Mesendoderm (in vitro differentiated cells): Measurements from ENCODE around the gene TSPAN33.
"Not testable (repeated sequence)": the region's sequence is repeated elsewhere in the genome, so short reads cannot be mapped to it uniquely, and the experiment has no call there.

Experiments
- DNase-seq: peaks from one replicate; pipeline ENCODE4 v3.0.0; 2013
- H2AK5ac ChIP-seq: 2 replicates; pipeline ENCODE4 v1.6.1; 2013; ENCODE audit warnings: low read length, inconsistent platforms
- H2BK120ac ChIP-seq: 2 replicates; pipeline ENCODE4 v1.6.1; 2013; ENCODE audit warnings: low read depth, mild to moderate bottlenecking, low read length, moderate library complexity, mixed read lengths
- H2BK15ac ChIP-seq: replicated peaks from 2 replicates; pipeline ENCODE4 v1.6.1; 2013; ENCODE audit warnings: low read depth, mild to moderate bottlenecking, moderate library complexity
- H2BK5ac ChIP-seq: 2 replicates; pipeline ENCODE4 v1.6.1; 2013; ENCODE audit warnings: low read length, inconsistent platforms
- H3K18ac ChIP-seq: 2 replicates; pipeline ENCODE4 v1.6.1; 2013; ENCODE audit warnings: mild to moderate bottlenecking, low read length, mixed read lengths
- H3K23ac ChIP-seq: one replicate; pipeline ENCODE4 v1.6.1; 2013; ENCODE audit warnings: low read length
- H3K27ac ChIP-seq: 2 replicates; pipeline ENCODE4 v1.5.1; 2013; ENCODE audit warnings: low read depth, mild to moderate bottlenecking, inconsistent platforms, low read length, moderate library complexity
- H3K27me3 ChIP-seq: 2 replicates; pipeline ENCODE4 v1.6.1; 2013; ENCODE audit warnings: low read length, control low read depth, mild to moderate bottlenecking, inconsistent platforms; ENCODE audit not compliant: insufficient read depth, poor library complexity
- H3K36me3 ChIP-seq: 2 replicates; pipeline ENCODE4 v1.6.1; 2013; ENCODE audit warnings: low read length, inconsistent platforms; ENCODE audit not compliant: control insufficient read depth, insufficient read depth
- H3K4ac ChIP-seq: one replicate; pipeline ENCODE4 v1.6.1; 2013; ENCODE audit warnings: low read depth, mild to moderate bottlenecking, low read length, moderate library complexity
- H3K4me1 ChIP-seq: 2 replicates; pipeline ENCODE4 v1.6.1; 2013; ENCODE audit warnings: low read depth, low read length, inconsistent platforms; ENCODE audit not compliant: control insufficient read depth
- H3K4me2 ChIP-seq: 2 replicates; pipeline ENCODE4 v1.6.1; 2013; ENCODE audit warnings: low read length
- H3K4me3 ChIP-seq: 2 replicates; pipeline ENCODE4 v1.5.1; 2013; ENCODE audit warnings: mild to moderate bottlenecking, low read length
- H3K56ac ChIP-seq: one replicate; pipeline ENCODE4 v1.6.1; 2013; ENCODE audit warnings: low read length
- H3K79me1 ChIP-seq: 2 replicates; pipeline ENCODE4 v1.6.1; 2013; ENCODE audit warnings: low read length, inconsistent platforms
- H3K79me2 ChIP-seq: 2 replicates; pipeline ENCODE4 v1.6.1; 2013; ENCODE audit warnings: mild to moderate bottlenecking, low read length; ENCODE audit not compliant: control insufficient read depth, insufficient read depth
- H3K9ac ChIP-seq: 2 replicates; pipeline ENCODE4 v1.6.1; 2013; ENCODE audit warnings: low read length, inconsistent platforms
- H4K5ac ChIP-seq: one replicate; pipeline ENCODE4 v1.6.1; 2013; ENCODE audit warnings: low read length
- H4K8ac ChIP-seq: one replicate; pipeline ENCODE4 v1.6.1; 2013; ENCODE audit warnings: low read depth, mild to moderate bottlenecking, control low read depth, low read length, moderate library complexity
- WGBS: extraction: QIAGEN DNeasy Blood & Tissue Kit; methylation state at CpG from one replicate; pipeline ENCODE4 v1.1.7; 2013; ENCODE audit warnings: low lambda C conversion rate, missing lambda C conversion rate; ENCODE audit not compliant: insufficient coverage; ENCODE audit errors: extremely low coverage; 5-methylcytosine and 5-hydroxymethylcytosine counted together

Gene TSPAN33

DNA sequence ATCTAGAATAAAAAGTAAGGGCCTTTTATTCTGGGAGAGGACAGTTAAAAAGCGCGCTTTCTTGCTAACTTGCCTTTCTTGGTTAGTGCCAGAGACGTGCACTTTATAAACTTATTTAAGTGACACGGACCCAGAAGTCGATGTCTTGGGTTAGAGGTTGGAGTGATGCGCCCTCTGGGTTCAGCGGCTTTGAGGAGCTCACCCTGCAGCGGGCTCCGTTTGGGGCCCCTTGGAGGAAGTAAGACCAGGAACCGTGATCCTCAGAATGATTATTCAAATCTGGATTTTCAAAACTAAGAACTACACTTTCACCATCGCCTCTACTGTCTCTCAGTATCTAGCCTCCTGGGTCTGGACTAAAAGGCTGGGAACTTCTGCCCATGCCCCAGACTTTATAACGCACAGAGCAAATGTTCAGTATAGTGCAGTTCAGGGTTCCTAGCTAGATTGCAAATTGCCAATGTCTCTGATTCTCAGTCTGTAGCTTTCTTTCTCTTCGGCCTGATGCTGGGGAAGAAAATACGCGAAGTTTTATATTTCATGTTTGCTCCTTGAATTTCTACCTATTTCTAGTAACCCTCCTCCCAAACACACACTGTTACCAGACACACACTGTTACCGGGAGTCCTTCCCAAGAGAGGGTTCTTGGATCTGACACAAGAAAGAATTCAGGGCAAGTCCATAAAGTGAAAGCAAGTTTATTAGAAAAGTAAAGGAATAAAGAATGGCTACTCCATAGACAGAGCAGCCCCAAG is 25.4 kb downstream of the TSPAN33 start:
- Histone ChIP-seq H3K4me2 (peak overlapping the region; percentile 64), H3K4me1 (peaks cover 7% of the 10 kb centered on the region), H3K18ac (peak overlapping the region; percentile 93), H4K8ac (no peak overlapping the region), H3K79me1 (no peaks in the 10 kb centered on the region), H3K23ac (no peak overlapping the region), H3K79me2 (no peaks in the 10 kb centered on the region), H2BK15ac (peak overlapping the region; percentile 75), H3K27me3 (no peaks in the 10 kb centered on the region), H3K36me3 (no peaks in the 10 kb centered on the region), H3K27ac (peak overlapping the region; percentile 51), H3K4ac (peak overlapping the region; percentile 66), H3K56ac (peak overlapping the region; percentile 90), H2AK5ac (no peak overlapping the region), H3K9ac (peak overlapping the region; percentile 74), H4K5ac (no peak overlapping the region), H2BK5ac (no peak overlapping the region), H2BK120ac (peak overlapping the region; percentile 89), H3K4me3 (no peak overlapping the region)
- WGBS = no CpG with 5 or more reads among the region's 16 CpGs
- peak; percentile 69 for DNase-seq

DNA sequence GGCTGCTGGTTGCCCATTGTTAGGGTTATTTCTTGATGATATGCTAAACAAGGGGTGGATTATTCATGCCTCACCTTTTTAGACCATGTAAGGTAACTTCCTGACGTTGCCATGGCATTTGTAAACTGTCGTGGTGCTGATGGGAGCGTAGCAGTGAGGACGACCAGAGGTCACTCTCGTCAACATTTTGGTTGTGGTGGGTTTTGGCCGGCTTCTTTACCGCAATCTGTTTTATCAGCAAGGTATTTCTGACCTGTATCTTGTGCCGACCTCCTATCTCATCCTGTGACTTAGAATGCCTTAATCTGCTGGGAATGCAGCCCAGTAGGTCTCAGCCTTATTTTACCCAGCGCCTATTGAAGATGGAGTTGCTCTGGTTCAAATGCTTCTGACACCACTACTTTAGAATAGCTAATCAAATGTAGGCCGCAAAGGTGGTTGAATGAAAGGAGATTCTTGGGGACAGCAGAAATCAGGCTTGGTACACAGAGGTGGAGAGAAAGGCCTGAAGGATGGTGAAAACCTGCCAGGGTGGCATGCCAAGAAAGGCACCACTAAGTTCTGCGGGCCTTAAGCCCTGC is 26.0 kb downstream of the TSPAN33 start:
- Histone ChIP-seq H2BK15ac (no peak overlapping the region), H2BK120ac (no peak overlapping the region), H2BK5ac (no peak overlapping the region), H3K23ac (no peak overlapping the region), H3K27ac (no peak overlapping the region), H3K79me2 (no peaks in the 10 kb centered on the region), H4K5ac (no peak overlapping the region), H3K4me3 (no peak overlapping the region), H3K9ac (peak overlapping the region; percentile 3), H3K27me3 (no peaks in the 10 kb centered on the region), H3K4ac (no peak overlapping the region), H3K18ac (no peak overlapping the region), H3K4me2 (no peak overlapping the region), H3K56ac (peak overlapping the region; percentile 15), H3K79me1 (no peaks in the 10 kb centered on the region), H2AK5ac (no peak overlapping the region), H4K8ac (no peak overlapping the region), H3K36me3 (no peaks in the 10 kb centered on the region), H3K4me1 (peaks cover 7% of the 10 kb centered on the region)
- peak; percentile 85 for DNase-seq
- WGBS = no CpG with 5 or more reads among the region's 11 CpGs

DNA sequence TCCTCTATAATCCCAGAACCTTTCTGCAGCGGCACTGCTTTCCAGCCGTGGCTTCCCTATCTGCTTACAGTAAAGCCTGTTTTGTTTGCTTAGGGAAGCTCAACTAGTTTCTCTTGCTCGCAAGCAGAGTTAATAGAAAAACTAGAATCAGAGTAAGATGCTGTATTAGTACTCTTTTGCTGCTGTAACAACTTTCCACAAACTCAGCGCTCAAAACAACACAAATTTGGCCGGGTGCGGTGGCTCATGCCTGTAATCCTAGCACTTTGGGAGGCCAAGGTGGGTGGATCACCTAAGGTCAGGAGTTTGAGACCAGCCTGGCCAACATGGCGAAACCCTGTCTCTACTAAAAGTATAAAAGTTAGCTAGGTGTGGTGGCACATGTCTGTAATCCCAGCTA is 29.4 kb downstream of the TSPAN33 start:
- no CpG with 5 or more reads among the region's 7 CpGs for WGBS
- H3K18ac ChIP-seq, H4K5ac ChIP-seq: not testable (repeated sequence)

DNA sequence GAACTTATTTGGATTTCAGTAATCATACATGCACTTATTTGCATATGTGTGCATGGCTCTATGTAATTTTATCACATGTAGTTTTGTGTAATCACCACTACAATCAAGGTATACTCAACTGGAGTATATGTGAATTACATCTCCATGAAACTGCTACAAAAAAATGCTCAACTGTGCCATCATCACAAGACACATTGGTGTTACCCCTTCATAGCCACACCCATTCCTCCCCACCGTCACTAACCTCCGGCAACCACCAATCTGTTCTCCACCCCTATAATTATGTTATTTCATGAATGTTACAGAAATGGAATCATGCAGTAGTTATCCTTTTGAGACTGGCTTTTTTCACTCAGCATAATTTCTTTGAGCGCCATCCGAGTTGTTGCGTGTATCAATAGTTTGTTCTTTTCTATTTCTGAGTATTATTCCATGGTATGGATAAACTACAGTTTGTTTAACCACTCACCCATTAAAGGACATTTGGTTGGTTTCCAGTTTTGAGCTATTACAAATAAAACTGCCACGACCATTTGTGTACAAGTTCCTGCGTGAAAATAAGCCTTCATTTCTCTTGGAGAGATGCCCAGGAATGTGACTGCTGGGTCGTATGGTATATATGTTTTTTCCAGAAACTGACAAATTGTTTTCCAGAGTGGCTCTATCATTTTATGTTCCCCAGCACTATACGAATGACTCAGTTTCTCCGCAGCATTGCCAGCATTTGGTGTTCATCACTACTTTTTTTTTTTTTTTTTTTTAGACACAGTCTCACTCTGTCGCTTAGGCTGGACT is 32.6 kb downstream of the TSPAN33 start:
- no peak overlapping the region for H4K8ac ChIP-seq
- DNase-seq = no peak
- H2BK120ac ChIP-seq = no peak overlapping the region
- H3K4me2 ChIP-seq = no peak overlapping the region
- H3K27ac ChIP-seq = no peak overlapping the region
- H3K79me1 ChIP-seq = no peaks in the 10 kb centered on the region
- H3K4me3 ChIP-seq = no peak overlapping the region
- H3K4me1 ChIP-seq = no peaks in the 10 kb centered on the region
- no peaks in the 10 kb centered on the region for H3K36me3 ChIP-seq
- H3K79me2 ChIP-seq = no peaks in the 10 kb centered on the region
- no peak overlapping the region for H3K23ac ChIP-seq
- no peak overlapping the region for H3K9ac ChIP-seq
- H2BK15ac ChIP-seq = no peak overlapping the region
- no peak overlapping the region for H3K4ac ChIP-seq
- WGBS = no CpG with 5 or more reads among the region's 11 CpGs
- no peak overlapping the region for H2BK5ac ChIP-seq
- no peaks in the 10 kb centered on the region for H3K27me3 ChIP-seq
- H3K18ac ChIP-seq = no peak overlapping the region
- no peak overlapping the region for H3K56ac ChIP-seq
- no peak overlapping the region for H2AK5ac ChIP-seq
- H4K5ac ChIP-seq = no peak overlapping the region

More for the DNA sequence above, 29.4 kb downstream of the TSPAN33 start:
- not testable (repeated sequence) for H3K79me1 ChIP-seq, H3K9ac ChIP-seq, H3K36me3 ChIP-seq, H3K4me3 ChIP-seq, H2AK5ac ChIP-seq, H2BK5ac ChIP-seq, H3K56ac ChIP-seq, H3K27me3 ChIP-seq, H3K23ac ChIP-seq, H3K27ac ChIP-seq, H2BK15ac ChIP-seq, H3K4ac ChIP-seq, H2BK120ac ChIP-seq, H3K4me1 ChIP-seq, DNase-seq, H3K79me2 ChIP-seq, H4K8ac ChIP-seq, H3K4me2 ChIP-seq

GRCh38 chr7:129184981-129185670 is 40.6 kb downstream of the TSPAN33 start:
- Histone ChIP-seq H3K9ac (no peak overlapping the region), H3K27me3 (peaks cover 2% of the 10 kb centered on the region), H3K18ac (no peak overlapping the region), H4K8ac (no peak overlapping the region), H3K4me3 (no peak overlapping the region), H3K79me2 (peaks cover 9% of the 10 kb centered on the region), H2BK5ac (no peak overlapping the region), H3K23ac (no peak overlapping the region), H3K27ac (no peak overlapping the region), H3K4me1 (peaks cover 3% of the 10 kb centered on the region), H3K79me1 (peaks cover 5% of the 10 kb centered on the region), H3K56ac (no peak overlapping the region), H2BK120ac (no peak overlapping the region), H3K4ac (no peak overlapping the region), H3K4me2 (no peak overlapping the region), H4K5ac (no peak overlapping the region), H2AK5ac (no peak overlapping the region), H3K36me3 (no peaks in the 10 kb centered on the region), H2BK15ac (no peak overlapping the region)
- DNase-seq = no peak
- no CpG with 5 or more reads among the region's 6 CpGs for WGBS
